Skin epidermis (tissue), 12 donors: ENCODE results near the gene PSAT1.

Experiments
- H3K27ac ChIP-seq, 21 experiments: fragments of 200-600 bp; sonication (generic) in 11 of 21; one replicate each; pipeline ENCODE4 v1.5.0; 2020; ENCODE audit warnings: mild to moderate bottlenecking in 3 of 21, inconsistent platforms in 2 of 21, moderate library complexity in 2 of 21
- H3K4me3 ChIP-seq, 7 experiments: fragments of 200-600 bp; sonication (generic) in 2 of 7; one replicate each; pipeline ENCODE4 v1.5.0; 2020; ENCODE audit warnings: inconsistent platforms in 2 of 7, mild to moderate bottlenecking in 2 of 7, moderate library complexity in 1 of 7

PSAT1 gene

GRCh38 chr9:78291240-78291925, 5.5 kb upstream of the PSAT1 start:
- H3K4me3 ChIP-seq = no peak overlapping the region
- H3K27ac ChIP-seq = peak overlapping the region in 7 of 21 experiments; percentile 9 to 60 (median 25)

GRCh38 chr9:78292026-78292425, 4.9 kb upstream of the PSAT1 start:
- peak overlapping the region in 6 of 21 experiments; percentile 7 to 60 (median 29) for H3K27ac ChIP-seq
- H3K4me3 ChIP-seq = no peak overlapping the region

GRCh38 chr9:78292716-78293497, 4.0 kb upstream of the PSAT1 start:
- H3K4me3 ChIP-seq = no peak overlapping the region
- no peak overlapping the region for H3K27ac ChIP-seq

GRCh38 chr9:78294290-78295176, 2.4 kb upstream of the PSAT1 start:
- Histone ChIP-seq H3K27ac (no peak overlapping the region), H3K4me3 (no peak overlapping the region)

- Histone ChIP-seq H3K27ac (no peak overlapping the region), H3K4me3 (no peak overlapping the region)
Observed at GRCh38 chr9:78295177-78295575, 1.7 kb upstream of the PSAT1 start.

- Histone ChIP-seq H3K4me3 (peak overlapping the region in 1 of 7 experiments; percentile 57), H3K27ac (peak overlapping the region in 5 of 21 experiments; percentile 64 to 82 (median 78))
Observed at GRCh38 chr9:78295731-78296130, 1.2 kb upstream of the PSAT1 start.

- Histone ChIP-seq H3K27ac (peak overlapping the region in 16 of 21 experiments; percentile 41 to 83 (median 66)), H3K4me3 (peak overlapping the region; percentile 48 to 70 (median 55))
Observed at GRCh38 chr9:78296201-78296892, 578 bp upstream of the PSAT1 start.

- Histone ChIP-seq H3K27ac (peak overlapping the region in 13 of 21 experiments; percentile 3 to 83 (median 56)), H3K4me3 (peak overlapping the region; percentile 48 to 70 (median 55))
Observed at GRCh38 chr9:78297672-78297961, 692 bp downstream of the PSAT1 start.

GRCh38 chr9:78298046-78298765, 1.3 kb downstream of the PSAT1 start:
- Histone ChIP-seq H3K4me3 (peak overlapping the region; percentile 48 to 70 (median 55)), H3K27ac (peak overlapping the region in 7 of 21 experiments; percentile 0 to 82 (median 27))

- Histone ChIP-seq H3K4me3 (no peak overlapping the region), H3K27ac (no peak overlapping the region)
Observed at GRCh38 chr9:78300209-78300608, 3.3 kb downstream of the PSAT1 start.

GRCh38 chr9:78301466-78301865, 4.5 kb downstream of the PSAT1 start:
- Histone ChIP-seq H3K27ac (no peak overlapping the region), H3K4me3 (no peak overlapping the region)

GRCh38 chr9:78303377-78304062, 6.6 kb downstream of the PSAT1 start:
- no peak overlapping the region for H3K4me3 ChIP-seq
- H3K27ac ChIP-seq = no peak overlapping the region

- Histone ChIP-seq H3K27ac (no peak overlapping the region), H3K4me3 (no peak overlapping the region)
Observed at GRCh38 chr9:78304357-78304756, 7.4 kb downstream of the PSAT1 start.

- no peak overlapping the region for H3K4me3 ChIP-seq
- H3K27ac ChIP-seq = no peak overlapping the region
Observed at GRCh38 chr9:78306222-78307076, 9.5 kb downstream of the PSAT1 start.

GRCh38 chr9:78307360-78307759, 10.4 kb downstream of the PSAT1 start:
- Histone ChIP-seq H3K4me3 (no peak overlapping the region), H3K27ac (no peak overlapping the region)

GRCh38 chr9:78309066-78309465, 12.1 kb downstream of the PSAT1 start:
- no peak overlapping the region for H3K4me3 ChIP-seq
- no peak overlapping the region for H3K27ac ChIP-seq

- Histone ChIP-seq H3K4me3 (no peak overlapping the region), H3K27ac (no peak overlapping the region)
Observed at GRCh38 chr9:78311075-78311474, 14.2 kb downstream of the PSAT1 start.
